Measurements from ENCODE around the gene KRT35.

GRCh38 chr17:41466988-41467387 lies 14.0 kb downstream of the KRT35 start, which contains the start of gene KRT32:
- TF ChIP-seq, protein P1, sequence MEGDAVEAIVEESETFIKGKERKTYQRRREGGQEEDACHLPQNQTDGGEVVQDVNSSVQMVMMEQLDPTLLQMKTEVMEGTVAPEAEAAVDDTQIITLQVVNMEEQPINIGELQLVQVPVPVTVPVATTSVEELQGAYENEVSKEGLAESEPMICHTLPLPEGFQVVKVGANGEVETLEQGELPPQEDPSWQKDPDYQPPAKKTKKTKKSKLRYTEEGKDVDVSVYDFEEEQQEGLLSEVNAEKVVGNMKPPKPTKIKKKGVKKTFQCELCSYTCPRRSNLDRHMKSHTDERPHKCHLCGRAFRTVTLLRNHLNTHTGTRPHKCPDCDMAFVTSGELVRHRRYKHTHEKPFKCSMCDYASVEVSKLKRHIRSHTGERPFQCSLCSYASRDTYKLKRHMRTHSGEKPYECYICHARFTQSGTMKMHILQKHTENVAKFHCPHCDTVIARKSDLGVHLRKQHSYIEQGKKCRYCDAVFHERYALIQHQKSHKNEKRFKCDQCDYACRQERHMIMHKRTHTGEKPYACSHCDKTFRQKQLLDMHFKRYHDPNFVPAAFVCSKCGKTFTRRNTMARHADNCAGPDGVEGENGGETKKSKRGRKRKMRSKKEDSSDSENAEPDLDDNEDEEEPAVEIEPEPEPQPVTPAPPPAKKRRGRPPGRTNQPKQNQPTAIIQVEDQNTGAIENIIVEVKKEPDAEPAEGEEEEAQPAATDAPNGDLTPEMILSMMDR (IDR thresholded peaks at IDR 0.05 in 2 of 3, conservative IDR thresholded peaks at IDR 0.05 in 1 of 3; ENCODE audit: borderline replicate concordance in 1 of 3, insufficient read depth in 1 of 3, low read depth in 2 of 3, low read length in 2 of 3) = no peak
- TF ChIP-seq ZNF274 (IDR thresholded peaks at IDR 0.05; ENCODE audit: low read depth, low read length) (no peak), POLR2A (IDR thresholded peaks at IDR 0.05; ENCODE audit: borderline replicate concordance, extremely low read depth, insufficient read depth, insufficient read length) (no peak), EZH2phosphoT487 (IDR thresholded peaks at IDR 0.05; ENCODE audit: borderline replicate concordance) (no peak), POLR2AphosphoS5 (IDR thresholded peaks at IDR 0.05; ENCODE audit: low read depth, low read length) (no peak), YY1 (IDR thresholded peaks at IDR 0.05; ENCODE audit: extremely low read depth, insufficient replicate concordance, low read depth, low read length) (no peak), SIN3A (IDR thresholded peaks at IDR 0.05; ENCODE audit: low read depth) (no peak), CEBPB (IDR thresholded peaks at IDR 0.05; ENCODE audit: low read depth) (no peak), EZH2 (IDR thresholded peaks at IDR 0.05) (no peak)

Data from HCT116 (cell line).